Astrocyte of the spinal cord (primary cell): ENCODE results near the gene AFG1L.
"Not testable (repeated sequence)": the region's sequence is repeated elsewhere in the genome, so short reads cannot be mapped to it uniquely, and the experiment has no call there.

ENCODE experiments used
- DNase-seq: peaks from one replicate; pipeline ENCODE4 v3.0.0; 2011; ENCODE audit warnings: low read depth, low spot score
- H3K4me3 ChIP-seq: 2 replicates; pipeline ENCODE4 v1.5.1; 2011; ENCODE audit warnings: low read depth, mild to moderate bottlenecking, low read length, moderate library complexity
- CTCF ChIP-seq: IDR thresholded peaks from 2 replicates; pipeline ENCODE4 v1.5.1; 2012; ENCODE audit warnings: low read depth, mild to moderate bottlenecking, low read length, inconsistent platforms
- in situ Hi-C: cut with HindIII; loops from 2 replicates; pipeline ENCODE4 v1.10.0; 2017; ENCODE audit warnings: low sequenced_read_pairs

Gene AFG1L

GRCh38 chr6:108304646-108305045 is 9.8 kb downstream of the AFG1L start:
- DNase-seq = no peak
- no peak for TF ChIP-seq CTCF
- in situ Hi-C loops = no loop called here
- no peak overlapping the region for H3K4me3 ChIP-seq

GRCh38 chr6:108308641-108309040 is 13.8 kb downstream of the AFG1L start:
- in situ Hi-C loops, H3K4me3 ChIP-seq, DNase-seq: not testable (repeated sequence)

- no peak for TF ChIP-seq CTCF
- no peak overlapping the region for H3K4me3 ChIP-seq
- in situ Hi-C loops = no loop called here
- no peak for DNase-seq
Measured at GRCh38 chr6:108309844-108310243, 15.0 kb downstream of the AFG1L start.

- no peak for TF ChIP-seq CTCF
- H3K4me3 ChIP-seq = no peak overlapping the region
- in situ Hi-C loops = no loop called here
- no peak for DNase-seq
Measured at GRCh38 chr6:108312605-108313004, 17.8 kb downstream of the AFG1L start.

- in situ Hi-C loops = no loop called here
- no peak for DNase-seq
- TF ChIP-seq CTCF = no peak
- H3K4me3 ChIP-seq = no peak overlapping the region
Measured at GRCh38 chr6:108321253-108321747, 26.4 kb downstream of the AFG1L start.

- H3K4me3 ChIP-seq = no peak overlapping the region
- no peak for DNase-seq
- TF ChIP-seq CTCF = no peak
- in situ Hi-C loops = no loop called here
Measured at GRCh38 chr6:108322728-108323127, 27.9 kb downstream of the AFG1L start.

- H3K4me3 ChIP-seq = no peak overlapping the region
- in situ Hi-C loops = no loop called here
- no peak for TF ChIP-seq CTCF
- DNase-seq = no peak
Measured at GRCh38 chr6:108323710-108324466, 29.0 kb downstream of the AFG1L start.

- H3K4me3 ChIP-seq, in situ Hi-C loops, DNase-seq: not testable (repeated sequence)
Measured at GRCh38 chr6:108330221-108330785, 35.4 kb downstream of the AFG1L start.
